H1 (cell line): ENCODE data around the gene SIN3B. TPM values are rescaled to one million over a fixed set of nuclear protein-coding genes. Genes with fewer than 3 reads are reported as not detected.
A peak's percentile ranks its signal among the peaks of the same experiment; 100 is the strongest.

Source experiments
- CTCF ChIA-PET: fragments of 300-600 bp; sonication (Branson Sonifier 250); formaldehyde crosslinking; loops from one replicate; lab custom pipeline; 2021; ENCODE audit not compliant: partially characterized antibody; lab: Charles Lee
- POLR2A ChIA-PET: fragments of 300-600 bp; sonication (Branson Sonifier 250); formaldehyde crosslinking; loops from one replicate; lab custom pipeline; 2021; ENCODE audit warnings: inconsistent platforms; ENCODE audit not compliant: partially characterized antibody; lab: Charles Lee
- DNase-seq, 2 experiments: peaks; one replicate each; pipeline versions ENCODE4 v3.0.0 to v3.0.0-alpha.2; 2010 to 2022; ENCODE audit warnings: low spot score in 2 of 2, low read depth in 1 of 2, mixed read lengths in 1 of 2
- FAIRE-seq: peaks from 2 replicates; lab custom pipeline; 2011; peaks lifted over from hg19 to GRCh38; lab: Jason Lieb, UNC
- H2AFZ ChIP-seq: 2 replicates; pipeline ENCODE4 v1.8.1; 2012; ENCODE audit warnings: low read length, inconsistent platforms
- H2AK5ac ChIP-seq: 2 replicates; pipeline ENCODE4 v1.6.1; 2013; ENCODE audit warnings: low read depth, low read length
- H2BK120ac ChIP-seq: replicated peaks from 2 replicates; pipeline ENCODE3; 2013; ENCODE audit warnings: low read depth, low read length, inconsistent platforms
- H2BK12ac ChIP-seq: 2 replicates; pipeline ENCODE4 v1.6.1; 2013; ENCODE audit warnings: low read depth, low read length
- H2BK15ac ChIP-seq: 2 replicates; pipeline ENCODE4 v1.6.1; 2013; ENCODE audit warnings: low read length
- H2BK20ac ChIP-seq: 2 replicates; pipeline ENCODE4 v1.6.1; 2013; ENCODE audit warnings: low read length
- H2BK5ac ChIP-seq: 2 replicates; pipeline ENCODE4 v1.6.1; 2013; ENCODE audit warnings: low read depth, low read length
- H3K14ac ChIP-seq: 2 replicates; pipeline ENCODE4 v1.6.1; 2013; ENCODE audit warnings: inconsistent platforms; ENCODE audit not compliant: insufficient read length
- H3K18ac ChIP-seq: 2 replicates; pipeline ENCODE4 v1.6.1; 2013; ENCODE audit warnings: low read length; ENCODE audit errors: extremely low read depth
- H3K23ac ChIP-seq: 2 replicates; pipeline ENCODE4 v1.6.1; 2013; ENCODE audit warnings: inconsistent platforms; ENCODE audit not compliant: insufficient read length
- H3K23me2 ChIP-seq: 2 replicates; pipeline ENCODE4 v1.6.1; 2013; ENCODE audit warnings: low read depth, low read length
- H3K27ac ChIP-seq: 2 replicates; pipeline ENCODE4 v1.6.1; 2011; ENCODE audit warnings: low read depth, low read length, inconsistent platforms
- H3K27me3 ChIP-seq, 4 experiments: replicated peaks in 1 of 4; 1 replicate in 1 of 4; 2 replicates in 3 of 4; pipeline versions ENCODE4 v1.6.1 to v1.8.1; 2011 to 2013; ENCODE audit warnings: low read length in 3 of 4, mild to moderate bottlenecking in 3 of 4, inconsistent platforms in 2 of 4, mixed read lengths in 2 of 4, moderate library complexity in 1 of 4; ENCODE audit not compliant: control insufficient read depth in 3 of 4, insufficient read depth in 3 of 4; ENCODE audit errors: extremely low read depth in 1 of 4
- H3K36me3 ChIP-seq, 4 experiments: 2 replicates each; pipeline versions ENCODE4 v1.6.1 to v1.8.1; 2011 to 2013; ENCODE audit warnings: mild to moderate bottlenecking in 4 of 4, low read length in 3 of 4, moderate library complexity in 2 of 4, control low read depth in 1 of 4, inconsistent platforms in 1 of 4; ENCODE audit not compliant: insufficient read depth in 4 of 4, control insufficient read depth in 2 of 4
- H3K4ac ChIP-seq: replicated peaks from 2 replicates; pipeline ENCODE3; 2013; ENCODE audit warnings: low read length, low read depth, mixed read lengths, inconsistent platforms; ENCODE audit not compliant: insufficient read length
- H3K4me1 ChIP-seq, 4 experiments: replicated peaks in 1 of 4; 1 replicate in 1 of 4; 2 replicates in 3 of 4; pipeline versions ENCODE4 v1.6.1 to v1.8.1; 2011 to 2013; ENCODE audit warnings: low read length in 3 of 4, inconsistent platforms in 2 of 4, mixed read lengths in 1 of 4; ENCODE audit not compliant: insufficient read depth in 4 of 4, control insufficient read depth in 3 of 4
- H3K4me2 ChIP-seq, 2 experiments: 2 replicates each; pipeline versions ENCODE4 v1.6.1 to v1.8.1; 2011 to 2013; ENCODE audit warnings: low read depth in 2 of 2, low read length in 2 of 2, control low read depth in 1 of 2, inconsistent platforms in 1 of 2, mild to moderate bottlenecking in 1 of 2; ENCODE audit not compliant: insufficient read depth in 1 of 2
- H3K4me3 ChIP-seq, 4 experiments: fragments of 200-600, 300-600 bp in 1 of 4; sonication (generic), shearing (Covaris generic), sonication (Bioruptor Twin) in 1 of 4; 2 replicates each; pipeline versions ENCODE4 v1.5.1 to v1.8.1; 2011 to 2016; ENCODE audit warnings: low read length in 4 of 4, low read depth in 3 of 4, control low read depth in 2 of 4, inconsistent platforms in 2 of 4, mild to moderate bottlenecking in 2 of 4, mixed read lengths in 1 of 4, moderate library complexity in 1 of 4; ENCODE audit not compliant: insufficient read depth in 2 of 4; ENCODE audit errors: extremely low read depth in 1 of 4
- H3K56ac ChIP-seq: replicated peaks from 2 replicates; pipeline ENCODE3; 2013; ENCODE audit warnings: low read depth, mild to moderate bottlenecking, mixed read lengths, low read length, inconsistent platforms; ENCODE audit not compliant: insufficient read length
- H3K79me1 ChIP-seq: 2 replicates; pipeline ENCODE4 v1.6.1; 2013; ENCODE audit warnings: low read depth, low read length, control low read depth
- H3K79me2 ChIP-seq, 2 experiments: 2 replicates each; pipeline versions ENCODE4 v1.6.1 to v1.8.1; 2012 to 2013; ENCODE audit warnings: low read length in 2 of 2, mild to moderate bottlenecking in 2 of 2, inconsistent platforms in 1 of 2; ENCODE audit not compliant: insufficient read depth in 2 of 2, control insufficient read depth in 1 of 2
- H3K9ac ChIP-seq, 4 experiments: replicated peaks in 1 of 4; 1 replicate in 1 of 4; 2 replicates in 3 of 4; pipeline versions ENCODE4 v1.6.1 to v1.8.1; 2011 to 2013; ENCODE audit warnings: low read depth in 3 of 4, low read length in 3 of 4, control low read depth in 2 of 4, mild to moderate bottlenecking in 2 of 4, moderate library complexity in 2 of 4, inconsistent platforms in 1 of 4; ENCODE audit errors: extremely low read depth in 1 of 4
- H3K9me3 ChIP-seq, 2 experiments: 2 replicates each; pipeline versions ENCODE4 v1.6.1 to v1.8.1; 2012 to 2013; ENCODE audit warnings: mild to moderate bottlenecking in 2 of 2, moderate library complexity in 2 of 2, control low read depth in 1 of 2, inconsistent platforms in 1 of 2, low read depth in 1 of 2, low read length in 1 of 2, mixed read lengths in 1 of 2; ENCODE audit not compliant: insufficient read depth in 2 of 2
- H4K20me1 ChIP-seq, 2 experiments: replicated peaks in 1 of 2; 2 replicates each; pipeline versions ENCODE3 to v1.8.1; 2011 to 2013; ENCODE audit warnings: inconsistent platforms in 2 of 2, low read length in 2 of 2, mild to moderate bottlenecking in 1 of 2; ENCODE audit not compliant: insufficient read depth in 2 of 2, control insufficient read depth in 1 of 2
- H4K5ac ChIP-seq: 2 replicates; pipeline ENCODE4 v1.6.1; 2013; ENCODE audit warnings: low read length, low read depth, mixed read lengths, inconsistent platforms; ENCODE audit not compliant: insufficient read length
- H4K8ac ChIP-seq: 2 replicates; pipeline ENCODE4 v1.8.0; 2013; ENCODE audit warnings: mild to moderate bottlenecking, moderate library complexity, low read length, inconsistent platforms; ENCODE audit not compliant: insufficient read depth; ENCODE audit errors: extremely low read depth
- H4K91ac ChIP-seq: replicated peaks from 2 replicates; pipeline ENCODE3; 2013; ENCODE audit warnings: low read length, mixed read lengths, inconsistent platforms; ENCODE audit not compliant: insufficient read length
- ASH2L ChIP-seq: fragments of 200-600, 300-600 bp; sonication (generic); IDR thresholded peaks from one replicate; pipeline ENCODE4 v1.7.1; 2017; ENCODE audit warnings: low read length
- ATF2 ChIP-seq: IDR thresholded peaks from 2 replicates; pipeline ENCODE4 v1.6.1; 2012; ENCODE audit warnings: low read length, inconsistent platforms
- BCL11A ChIP-seq, 2 experiments: IDR thresholded peaks; one replicate each; pipeline ENCODE4 v1.6.1; 2011; ENCODE audit warnings: low read depth in 2 of 2, low read length in 2 of 2, mild to moderate bottlenecking in 2 of 2
- CBX8 ChIP-seq: fragments of 300-800, 300-1000 bp; sonication (generic); IDR thresholded peaks from 2 replicates; pipeline ENCODE4 v1.7.1; 2016; ENCODE audit warnings: low read depth, low read length, borderline replicate concordance
- CHD2 ChIP-seq: IDR thresholded peaks from 2 replicates; pipeline ENCODE4 v1.6.1; 2012; ENCODE audit warnings: low read length, improper control_type of control experiment
- HDAC6 ChIP-seq: IDR thresholded peaks from one replicate; pipeline ENCODE4 v1.7.1; 2012; ENCODE audit warnings: low read depth, mild to moderate bottlenecking, inconsistent platforms, low read length, moderate library complexity
- KDM4A ChIP-seq: IDR thresholded peaks from one replicate; pipeline ENCODE4 v1.7.1; 2012; ENCODE audit warnings: low read depth, mild to moderate bottlenecking, moderate library complexity, low read length, inconsistent platforms; ENCODE audit not compliant: severe bottlenecking
- KDM5A ChIP-seq: fragments of 200-600 bp; IDR thresholded peaks from 2 replicates; pipeline ENCODE4 v1.7.1; 2012; ENCODE audit warnings: mild to moderate bottlenecking, low read length, inconsistent platforms, mixed read lengths
- RBBP5 ChIP-seq: IDR thresholded peaks from 2 replicates; pipeline ENCODE4 v1.7.1; 2012; ENCODE audit warnings: low read depth, mild to moderate bottlenecking, inconsistent platforms, low read length, moderate library complexity, borderline replicate concordance
- SIN3A ChIP-seq, 2 experiments: IDR thresholded peaks in 1 of 2; conservative IDR thresholded peaks in 1 of 2; 2 replicates each; pipeline ENCODE4 v1.6.1; 2011 to 2012; ENCODE audit warnings: low read length in 2 of 2, improper control_type of control experiment in 1 of 2, low read depth in 1 of 2, mild to moderate bottlenecking in 1 of 2
- SP4 ChIP-seq: IDR thresholded peaks from 2 replicates; pipeline ENCODE4 v1.6.1; 2012; ENCODE audit warnings: low read length, inconsistent platforms
- TAF1 ChIP-seq: IDR thresholded peaks from 2 replicates; pipeline ENCODE4 v1.6.1; 2011; ENCODE audit warnings: mild to moderate bottlenecking, low read depth, low read length
- TAF7 ChIP-seq: optimal IDR thresholded peaks from 2 replicates; pipeline ENCODE3; 2011; ENCODE audit warnings: low read depth, mild to moderate bottlenecking, inconsistent platforms, low read length, moderate library complexity, borderline replicate concordance
- WGBS, 2 experiments: shearing (Covaris generic) in 1 of 2; methylation state at CpG; one replicate each; pipeline versions ENCODE4 v1.1.6 to v1.1.7; 2013 to 2015; ENCODE audit warnings: low lambda C conversion rate in 2 of 2, mixed read lengths in 2 of 2, inconsistent platforms in 1 of 2, low coverage in 1 of 2, missing lambda C conversion rate in 1 of 2; ENCODE audit not compliant: insufficient replicate concordance in 2 of 2, insufficient coverage in 1 of 2, insufficient read length in 1 of 2; ENCODE audit errors: extremely low coverage in 1 of 2, missing lambda C conversion rate in 1 of 2; 5-methylcytosine and 5-hydroxymethylcytosine counted together
- polyA plus RNA-seq, 7 experiments: library from polyadenylated mRNA; depleted of rRNA in 3 of 7; stranded (reverse) in 5 of 7; unstranded in 2 of 7; fragments of >200 nt in 5 of 7; fragments of 200-250 nt in 2 of 7; gene quantifications; 1 replicate in 5 of 7; 2 replicates in 1 of 7; 4 replicates in 1 of 7; pipeline versions ENCODE4 v1.2.1 to v1.2.3, GENCODE V29; 2011 to 2013; ENCODE audit warnings: missing spikeins in 2 of 7, mixed read lengths in 2 of 7
- total RNA-seq: library from RNA; stranded (reverse); fragmentation: NEBNext Ultra II Directional; extraction: Animal tissue kit (Norgen Biotek cat#: 25700); gene quantifications from 2 replicates; pipeline ENCODE4 v1.2.1, GENCODE V29; 2021

SIN3B gene
- total and polyA plus RNA-seq, 2 of the 8 experiments (the other 6 are each of a cell fraction or from before 2014, with no cell fraction given) = 29.5 to 71.1 TPM

- Histone ChIP-seq H4K8ac (no peak overlapping the region), H3K36me3 (no peaks in the 10 kb centered on the region), H3K4ac (no peak overlapping the region), H3K27ac (no peak overlapping the region), H3K27me3 (no peaks in the 10 kb centered on the region), H3K14ac (no peak overlapping the region), H3K23ac (no peak overlapping the region), H3K9me3 (peaks cover 12 to 23% of the 10 kb centered on the region in 2 experiments; a peak in 3 of 4 replicates), H2AK5ac (no peak overlapping the region), H3K4me1 (no peaks in the 10 kb centered on the region), H4K5ac (no peak overlapping the region), H2BK15ac (no peak overlapping the region), H2BK12ac (no peak overlapping the region), H3K9ac (no peak overlapping the region), H3K79me2 (no peaks in the 10 kb centered on the region), H2BK120ac (no peak overlapping the region), H4K20me1 (no peaks in the 10 kb centered on the region), H2BK20ac (no peak overlapping the region), H3K79me1 (no peaks in the 10 kb centered on the region), H3K18ac (no peak overlapping the region), H2BK5ac (no peak overlapping the region), H3K4me3 (no peak overlapping the region), H3K4me2 (no peak overlapping the region), H3K23me2 (no peaks in the 10 kb centered on the region), H2AFZ (no peak overlapping the region), H4K91ac (no peak overlapping the region), H3K56ac (no peak overlapping the region)
- FAIRE-seq (no peak), DNase-seq (peak in 1 of 2 experiments; percentile 31)
- 92% methylated on average over 11 of the region's 11 CpGs; no CpG with 5 or more reads in 1 of the 2 experiments for WGBS, 2 experiments
- CTCF ChIA-PET = interaction anchor here (2.0 kb wide), 1 partner anchor 15 kb away, joined by 6 read pairs; no protein-coding TSS in a partner anchor
- POLR2A ChIA-PET = interaction anchor here (0.6 kb wide), 1 partner anchor 365 kb away, joined by 3 read pairs; no protein-coding TSS in a partner anchor
- TF ChIP-seq BCL11A (IDR thresholded peaks at IDR 0.05; ENCODE audit: low read depth in 2 of 2, low read length in 2 of 2) (no peak), TAF1 (no peak), RBBP5 (no peak), KDM5A (no peak), ATF2 (no peak), CBX8 (no peak), SP4 (no peak), TAF7 (no peak), KDM4A (no peak), ASH2L (no peak), HDAC6 (no peak), CHD2 (no peak), SIN3A (conservative IDR thresholded peaks at IDR 0.05 in 1 of 2, IDR thresholded peaks at IDR 0.05 in 1 of 2; ENCODE audit: low read depth in 1 of 2, low read length in 2 of 2) (no peak)
These were observed 85.2 kb downstream of the SIN3B start for GRCh38 chr19:16914421-16914820.
